Epithelial cell of proximal tubule (primary cell): ENCODE measurements around the gene TSACC. TPM values are rescaled to one million over a fixed set of nuclear protein-coding genes. Genes with fewer than 3 reads are reported as not detected.

ENCODE experiments used
- DNase-seq: peaks from one replicate; pipeline ENCODE4 v3.0.0-alpha.2; 2011; ENCODE audit warnings: low read depth
- H3K4me3 ChIP-seq: 2 replicates; pipeline ENCODE4 v1.5.1; 2011; ENCODE audit warnings: low read depth, mild to moderate bottlenecking, low read length
- total RNA-seq: library from RNA; depleted of rRNA; stranded (reverse); fragments of >200 nt; gene quantifications from 2 replicates; pipeline ENCODE4 v1.2.3, GENCODE V29; 2015
- TF ChIP-seq, protein P1 (sequence below): conservative IDR thresholded peaks from 2 replicates; pipeline ENCODE4 v1.5.1; 2012; ENCODE audit warnings: low read depth, mild to moderate bottlenecking, low read length

The TSACC gene
- total RNA-seq, 1 donor from 2014 or later: 0.69 TPM

DNA sequence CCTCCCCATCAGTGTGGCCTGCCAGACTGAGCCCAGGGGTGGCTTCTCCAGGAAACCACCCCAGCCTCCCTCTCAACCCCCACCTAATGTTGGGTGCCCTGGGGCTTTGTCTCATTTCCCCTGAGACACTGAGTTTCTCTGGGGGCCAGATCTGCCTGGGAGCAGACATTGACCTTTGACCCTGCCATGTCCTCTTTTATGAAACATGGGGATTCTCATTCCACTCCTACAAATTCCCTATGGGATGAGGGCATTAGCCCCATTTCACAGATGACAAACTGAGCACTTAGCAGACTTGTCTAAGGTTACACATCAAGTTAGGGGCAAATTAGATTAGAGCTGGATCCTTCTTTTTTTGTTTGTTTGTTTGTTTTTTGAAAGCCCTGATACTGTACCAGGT, 54.8 kb downstream of the TSACC start:
- DNase-seq: no peak
- no peak overlapping the region for H3K4me3 ChIP-seq
- TF ChIP-seq, protein P1, sequence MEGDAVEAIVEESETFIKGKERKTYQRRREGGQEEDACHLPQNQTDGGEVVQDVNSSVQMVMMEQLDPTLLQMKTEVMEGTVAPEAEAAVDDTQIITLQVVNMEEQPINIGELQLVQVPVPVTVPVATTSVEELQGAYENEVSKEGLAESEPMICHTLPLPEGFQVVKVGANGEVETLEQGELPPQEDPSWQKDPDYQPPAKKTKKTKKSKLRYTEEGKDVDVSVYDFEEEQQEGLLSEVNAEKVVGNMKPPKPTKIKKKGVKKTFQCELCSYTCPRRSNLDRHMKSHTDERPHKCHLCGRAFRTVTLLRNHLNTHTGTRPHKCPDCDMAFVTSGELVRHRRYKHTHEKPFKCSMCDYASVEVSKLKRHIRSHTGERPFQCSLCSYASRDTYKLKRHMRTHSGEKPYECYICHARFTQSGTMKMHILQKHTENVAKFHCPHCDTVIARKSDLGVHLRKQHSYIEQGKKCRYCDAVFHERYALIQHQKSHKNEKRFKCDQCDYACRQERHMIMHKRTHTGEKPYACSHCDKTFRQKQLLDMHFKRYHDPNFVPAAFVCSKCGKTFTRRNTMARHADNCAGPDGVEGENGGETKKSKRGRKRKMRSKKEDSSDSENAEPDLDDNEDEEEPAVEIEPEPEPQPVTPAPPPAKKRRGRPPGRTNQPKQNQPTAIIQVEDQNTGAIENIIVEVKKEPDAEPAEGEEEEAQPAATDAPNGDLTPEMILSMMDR: no peak

DNA sequence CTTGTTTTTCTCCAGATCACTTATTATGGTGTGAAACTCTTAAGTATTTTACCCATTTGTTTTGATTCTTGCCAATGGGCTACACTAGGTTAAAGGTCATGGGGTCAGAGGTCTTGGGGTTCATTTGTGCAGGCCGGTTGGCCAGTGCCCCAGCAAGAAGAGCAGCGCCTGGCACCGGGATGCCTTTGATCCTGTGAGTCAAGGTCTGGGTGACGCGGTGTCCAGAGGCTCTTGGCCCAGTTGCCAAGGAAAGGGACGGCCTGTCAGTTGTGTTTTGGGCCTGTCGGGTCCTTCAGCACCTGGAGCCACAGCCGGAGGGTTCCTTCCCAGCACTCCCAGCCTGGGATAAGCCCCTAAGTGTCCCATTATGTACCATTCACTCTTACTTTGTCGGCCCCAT, 55.8 kb downstream of the TSACC start:
- no peak overlapping the region for H3K4me3 ChIP-seq
- DNase-seq: no peak
- TF ChIP-seq, protein P1: no peak

DNA sequence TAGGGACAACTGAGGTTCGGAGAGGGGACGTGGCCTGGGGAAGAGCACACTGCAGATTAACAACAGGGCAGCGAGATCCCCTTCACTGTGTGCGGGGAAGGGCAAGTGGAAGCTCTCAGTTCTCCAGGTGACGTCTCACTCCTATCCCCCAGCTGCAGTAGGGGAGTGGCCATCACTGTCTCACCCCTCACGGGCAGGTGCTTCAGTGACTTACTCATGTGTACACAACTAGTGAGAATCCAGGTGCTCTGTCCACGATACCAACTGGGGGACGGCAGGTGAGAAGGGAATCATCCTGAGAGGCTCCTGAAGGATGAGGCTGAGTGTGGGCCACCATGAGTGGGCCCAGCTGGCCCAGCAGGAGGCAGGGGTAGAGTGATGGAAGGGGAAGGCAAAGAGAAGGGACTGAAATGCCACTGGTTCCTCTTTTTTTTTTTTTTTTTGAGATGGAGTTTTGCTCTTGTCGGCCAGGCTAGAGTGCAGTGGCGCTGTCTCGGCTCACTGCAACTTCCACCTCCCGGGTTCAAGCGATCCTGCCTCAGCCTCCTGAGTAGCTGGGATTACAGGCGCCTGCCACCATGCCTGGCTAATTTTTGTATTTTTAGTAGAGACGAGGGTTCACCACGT, 56.6 kb downstream of the TSACC start:
- TF ChIP-seq, protein P1: no peak
- no peak for DNase-seq
- H3K4me3 ChIP-seq: no peak overlapping the region

Other genes starting within 250 kb of the TSACC start
- 358 and 433 TPM in 2 replicates for gene LMNA, start 223.8 kb upstream of the TSACC start, total RNA-seq
- gene SEMA4A, start 184.9 kb upstream of the TSACC start, total RNA-seq: 1.4 and 3.5 TPM in 2 replicates
- 7.4 and 16.6 TPM in 2 replicates for gene SLC25A44, start 144.4 kb upstream of the TSACC start, total RNA-seq
- 112 and 131 TPM in 2 replicates for gene PMF1, start 125.5 kb upstream of the TSACC start, total RNA-seq
- gene BGLAP, start 96.3 kb upstream of the TSACC start, total RNA-seq: 0.29 TPM in 1 of 2 replicates, not detected in the other
- gene PAQR6, start 90.5 kb upstream of the TSACC start, total RNA-seq: 1.4 and 1.5 TPM in 2 replicates
- gene SMG5, start 55.7 kb upstream of the TSACC start, total RNA-seq: 77.4 and 96.9 TPM in 2 replicates
- 2.1 and 3.9 TPM in 2 replicates for gene TMEM79, start 54.2 kb upstream of the TSACC start, total RNA-seq
- gene GLMP, start 42.8 kb upstream of the TSACC start, total RNA-seq: 47.9 and 66.3 TPM in 2 replicates
- gene VHLL, start 39.2 kb upstream of the TSACC start, total RNA-seq: not detected in 2 replicates
- 358 and 726 TPM in 2 replicates for gene CCT3, start 234 bp upstream of the TSACC start, total RNA-seq
- gene RHBG, start 30.7 kb downstream of the TSACC start, total RNA-seq: 0.14 TPM in 1 of 2 replicates, not detected in the other
- 10.6 and 10.7 TPM in 2 replicates for gene MEF2D, start 162.2 kb downstream of the TSACC start, total RNA-seq
- 65.0 and 65.3 TPM in 2 replicates for gene IQGAP3, start 234.0 kb downstream of the TSACC start, total RNA-seq
- gene TTC24, start 241.2 kb downstream of the TSACC start, total RNA-seq: not detected in 2 replicates